Limb (tissue), 2 donors: ENCODE results near the gene NIM1K.
"Not testable (repeated sequence)": the region's sequence is repeated elsewhere in the genome, so short reads cannot be mapped to it uniquely, and the experiment has no call there.

Source experiments
- DNase-seq, 2 donors: peaks; one replicate each; pipeline ENCODE4 v3.0.0-alpha.2; 2016; ENCODE audit errors: extremely low spot score in 2 of 2

The NIM1K gene

GRCh38 chr5:43279548-43280274 lies 87.7 kb downstream of the NIM1K start:
- DNase-seq = no peak

- no peak for DNase-seq
Measured at GRCh38 chr5:43281840-43282658, 90.0 kb downstream of the NIM1K start.

GRCh38 chr5:43286623-43287022 lies 94.6 kb downstream of the NIM1K start:
- DNase-seq = no peak

GRCh38 chr5:43287493-43287892 lies 95.5 kb downstream of the NIM1K start:
- DNase-seq = no peak

- DNase-seq = no peak
Measured at GRCh38 chr5:43288269-43288831, 96.3 kb downstream of the NIM1K start.

GRCh38 chr5:43290726-43291125 lies 98.7 kb downstream of the NIM1K start:
- DNase-seq = no peak

GRCh38 chr5:43294226-43294625 lies 102.2 kb downstream of the NIM1K start:
- DNase-seq = no peak

GRCh38 chr5:43295202-43295601 lies 103.2 kb downstream of the NIM1K start:
- no peak for DNase-seq

- DNase-seq = no peak
Measured at GRCh38 chr5:43296835-43297234, 104.8 kb downstream of the NIM1K start.

- peak in 1 of 2 donors; percentile 41 for DNase-seq
Measured at GRCh38 chr5:43298443-43298842, 106.4 kb downstream of the NIM1K start.

- DNase-seq = no peak
Measured at GRCh38 chr5:43300112-43300511, 108.1 kb downstream of the NIM1K start.

- DNase-seq = no peak
Measured at GRCh38 chr5:43301653-43302091, 109.6 kb downstream of the NIM1K start.

- no peak for DNase-seq
Measured at GRCh38 chr5:43302481-43302880, 110.5 kb downstream of the NIM1K start.

GRCh38 chr5:43303242-43303641 lies 111.2 kb downstream of the NIM1K start:
- DNase-seq = no peak

GRCh38 chr5:43304525-43304924 lies 112.5 kb downstream of the NIM1K start:
- no peak for DNase-seq

- peak in 1 of 2 donors; percentile 70 for DNase-seq
Measured at GRCh38 chr5:43305948-43306565, 114.0 kb downstream of the NIM1K start.

- DNase-seq = not testable (repeated sequence)
Measured at GRCh38 chr5:43306954-43307353, 114.9 kb downstream of the NIM1K start.

- no peak for DNase-seq
Measured at GRCh38 chr5:43309122-43309521, 117.1 kb downstream of the NIM1K start.

GRCh38 chr5:43309637-43310036 lies 117.6 kb downstream of the NIM1K start:
- DNase-seq = no peak

GRCh38 chr5:43312076-43312661 lies 120.1 kb downstream of the NIM1K start:
- no peak for DNase-seq

GRCh38 chr5:43312699-43313034 lies 120.6 kb downstream of the NIM1K start:
- DNase-seq = no peak
